SK-N-SH treated with all-trans-retinoic acid at 6 μM for 48 hours (cell line): ENCODE measurements around the gene GDF2.

Experiments used
- ESRRG ChIP-seq: fragments of 250-450 bp; sonication (Bioruptor Pico); IDR thresholded peaks from 2 replicates; pipeline ENCODE4 v1.6.1; 2021; ENCODE audit warnings: mild to moderate bottlenecking
- TOX ChIP-seq: fragments of 250-450 bp; sonication (Bioruptor Pico); IDR thresholded peaks from 2 replicates; pipeline ENCODE4 v1.8.0; 2021; ENCODE audit warnings: mild to moderate bottlenecking, moderate library complexity, borderline replicate concordance
- ZFP30 ChIP-seq: fragments of 450-650 bp; formaldehyde crosslinking; IDR thresholded peaks from 2 replicates; pipeline ENCODE4 v1.5.0; 2022; ENCODE audit warnings: mild to moderate bottlenecking, moderate library complexity
- ZNF565 ChIP-seq: fragments of 450-650 bp; formaldehyde crosslinking; conservative IDR thresholded peaks from 2 replicates; pipeline ENCODE4 v1.5.0; 2020; ENCODE audit warnings: low read depth, mild to moderate bottlenecking, moderate library complexity
- ZNF70 ChIP-seq: fragments of 450-650 bp; formaldehyde crosslinking; IDR thresholded peaks from 2 replicates; pipeline ENCODE4 v1.5.0; 2020; ENCODE audit warnings: mild to moderate bottlenecking, moderate library complexity
- TF ChIP-seq, protein P1 (sequence below): fragments of 250-450 bp; sonication (Bioruptor Pico); IDR thresholded peaks from 2 replicates; pipeline ENCODE4 v1.5.1; 2020; ENCODE audit warnings: low read depth, mild to moderate bottlenecking, moderate library complexity
- TF ChIP-seq, protein P2 (sequence below): fragments of 250-450 bp; sonication (Bioruptor Pico); IDR thresholded peaks from 2 replicates; pipeline ENCODE4 v1.8.0; 2020; ENCODE audit warnings: mild to moderate bottlenecking, moderate library complexity, borderline replicate concordance

DNA sequence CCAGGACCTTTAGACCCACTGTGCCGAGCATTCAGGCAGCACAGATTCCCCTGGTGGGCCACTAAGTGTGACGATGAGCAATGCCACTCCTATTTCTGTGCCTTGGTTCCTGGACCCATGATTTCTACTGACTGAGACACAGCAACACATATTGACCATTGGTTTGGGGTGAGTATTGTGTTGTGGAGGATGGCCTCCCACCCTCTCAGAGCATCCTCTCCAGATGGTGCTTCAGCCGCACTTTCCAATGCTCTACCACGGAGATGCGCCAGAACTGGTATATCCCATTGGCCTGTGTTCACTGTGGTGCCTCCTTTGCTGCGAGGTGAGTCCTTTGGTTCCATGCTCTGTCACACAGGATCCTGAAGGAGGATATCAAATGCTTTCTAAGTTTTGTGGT, 32.3 kb upstream of the GDF2 start:
- no peak for TF ChIP-seq ZNF70 (CRISPR knock-in tag)
- no peak for TF ChIP-seq TOX (CRISPR knock-in tag)
- TF ChIP-seq ZNF565: no peak
- no peak for TF ChIP-seq ZFP30 (CRISPR knock-in tag)
- TF ChIP-seq ESRRG (CRISPR knock-in tag): no peak
- TF ChIP-seq, protein P1, sequence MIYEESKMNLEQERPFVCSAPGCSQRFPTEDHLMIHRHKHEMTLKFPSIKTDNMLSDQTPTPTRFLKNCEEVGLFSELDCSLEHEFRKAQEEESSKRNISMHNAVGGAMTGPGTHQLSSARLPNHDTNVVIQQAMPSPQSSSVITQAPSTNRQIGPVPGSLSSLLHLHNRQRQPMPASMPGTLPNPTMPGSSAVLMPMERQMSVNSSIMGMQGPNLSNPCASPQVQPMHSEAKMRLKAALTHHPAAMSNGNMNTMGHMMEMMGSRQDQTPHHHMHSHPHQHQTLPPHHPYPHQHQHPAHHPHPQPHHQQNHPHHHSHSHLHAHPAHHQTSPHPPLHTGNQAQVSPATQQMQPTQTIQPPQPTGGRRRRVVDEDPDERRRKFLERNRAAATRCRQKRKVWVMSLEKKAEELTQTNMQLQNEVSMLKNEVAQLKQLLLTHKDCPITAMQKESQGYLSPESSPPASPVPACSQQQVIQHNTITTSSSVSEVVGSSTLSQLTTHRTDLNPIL: no peak
- TF ChIP-seq, protein P2, sequence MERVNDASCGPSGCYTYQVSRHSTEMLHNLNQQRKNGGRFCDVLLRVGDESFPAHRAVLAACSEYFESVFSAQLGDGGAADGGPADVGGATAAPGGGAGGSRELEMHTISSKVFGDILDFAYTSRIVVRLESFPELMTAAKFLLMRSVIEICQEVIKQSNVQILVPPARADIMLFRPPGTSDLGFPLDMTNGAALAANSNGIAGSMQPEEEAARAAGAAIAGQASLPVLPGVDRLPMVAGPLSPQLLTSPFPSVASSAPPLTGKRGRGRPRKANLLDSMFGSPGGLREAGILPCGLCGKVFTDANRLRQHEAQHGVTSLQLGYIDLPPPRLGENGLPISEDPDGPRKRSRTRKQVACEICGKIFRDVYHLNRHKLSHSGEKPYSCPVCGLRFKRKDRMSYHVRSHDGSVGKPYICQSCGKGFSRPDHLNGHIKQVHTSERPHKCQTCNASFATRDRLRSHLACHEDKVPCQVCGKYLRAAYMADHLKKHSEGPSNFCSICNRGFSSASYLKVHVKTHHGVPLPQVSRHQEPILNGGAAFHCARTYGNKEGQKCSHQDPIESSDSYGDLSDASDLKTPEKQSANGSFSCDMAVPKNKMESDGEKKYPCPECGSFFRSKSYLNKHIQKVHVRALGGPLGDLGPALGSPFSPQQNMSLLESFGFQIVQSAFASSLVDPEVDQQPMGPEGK (CRISPR knock-in tag): no peak
